ENCODE results near the gene DAZL. TPM values are rescaled to one million over a fixed set of nuclear protein-coding genes. Genes with fewer than 3 reads are reported as not detected.

Gene DAZL
- total RNA-seq, 1 experiment from 2014 or later = 3.9 TPM

DNA sequence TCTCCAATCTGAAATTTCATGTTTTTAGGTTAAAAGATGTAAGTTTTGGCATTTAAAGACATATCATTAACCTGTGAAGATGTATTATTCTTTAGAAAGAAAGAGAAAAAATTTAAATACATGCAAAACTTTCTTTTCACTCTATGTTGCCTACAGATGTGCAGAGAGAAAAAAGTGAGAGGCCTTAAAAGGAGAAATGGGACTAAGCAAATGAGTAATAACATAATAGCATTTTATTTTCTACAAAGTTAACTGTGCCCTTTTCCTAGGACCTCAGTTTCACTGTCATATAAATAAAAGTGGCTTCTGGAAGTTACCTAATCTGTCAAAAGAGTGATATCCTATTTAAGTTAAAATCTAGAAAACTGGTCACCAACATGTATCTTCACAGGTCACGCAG is 16.1 kb downstream of the DAZL start:
- no peak for DNase-seq (ENCODE audit: low spot score)
- H3K27me3 Mint-ChIP-seq (ENCODE audit: low read depth) = no peaks in the 10 kb centered on the region; the same call in 1 of the 2 replicates
- no peak overlapping the region for H3K4me3 Mint-ChIP-seq
- POLR2A ChIA-PET = no interaction called here
- H3K27ac Mint-ChIP-seq = no peak overlapping the region
- no peaks in the 10 kb centered on the region for H3K36me3 Mint-ChIP-seq
- CTCF ChIA-PET = no interaction called here
- no peaks in the 10 kb centered on the region for H3K4me1 Mint-ChIP-seq
- TF ChIP-seq, protein P1, sequence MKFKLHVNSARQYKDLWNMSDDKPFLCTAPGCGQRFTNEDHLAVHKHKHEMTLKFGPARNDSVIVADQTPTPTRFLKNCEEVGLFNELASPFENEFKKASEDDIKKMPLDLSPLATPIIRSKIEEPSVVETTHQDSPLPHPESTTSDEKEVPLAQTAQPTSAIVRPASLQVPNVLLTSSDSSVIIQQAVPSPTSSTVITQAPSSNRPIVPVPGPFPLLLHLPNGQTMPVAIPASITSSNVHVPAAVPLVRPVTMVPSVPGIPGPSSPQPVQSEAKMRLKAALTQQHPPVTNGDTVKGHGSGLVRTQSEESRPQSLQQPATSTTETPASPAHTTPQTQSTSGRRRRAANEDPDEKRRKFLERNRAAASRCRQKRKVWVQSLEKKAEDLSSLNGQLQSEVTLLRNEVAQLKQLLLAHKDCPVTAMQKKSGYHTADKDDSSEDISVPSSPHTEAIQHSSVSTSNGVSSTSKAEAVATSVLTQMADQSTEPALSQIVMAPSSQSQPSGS (CRISPR knock-in tag; IDR thresholded peaks at IDR 0.05; ENCODE audit: borderline replicate concordance, low read depth) = no peak
- no peak for TF ChIP-seq CREB1 (CRISPR knock-in tag; IDR thresholded peaks at IDR 0.05)
- no peak for TF ChIP-seq SMAD3 (CRISPR knock-in tag; IDR thresholded peaks at IDR 0.05; ENCODE audit: borderline replicate concordance)
- TF ChIP-seq, protein P2, sequence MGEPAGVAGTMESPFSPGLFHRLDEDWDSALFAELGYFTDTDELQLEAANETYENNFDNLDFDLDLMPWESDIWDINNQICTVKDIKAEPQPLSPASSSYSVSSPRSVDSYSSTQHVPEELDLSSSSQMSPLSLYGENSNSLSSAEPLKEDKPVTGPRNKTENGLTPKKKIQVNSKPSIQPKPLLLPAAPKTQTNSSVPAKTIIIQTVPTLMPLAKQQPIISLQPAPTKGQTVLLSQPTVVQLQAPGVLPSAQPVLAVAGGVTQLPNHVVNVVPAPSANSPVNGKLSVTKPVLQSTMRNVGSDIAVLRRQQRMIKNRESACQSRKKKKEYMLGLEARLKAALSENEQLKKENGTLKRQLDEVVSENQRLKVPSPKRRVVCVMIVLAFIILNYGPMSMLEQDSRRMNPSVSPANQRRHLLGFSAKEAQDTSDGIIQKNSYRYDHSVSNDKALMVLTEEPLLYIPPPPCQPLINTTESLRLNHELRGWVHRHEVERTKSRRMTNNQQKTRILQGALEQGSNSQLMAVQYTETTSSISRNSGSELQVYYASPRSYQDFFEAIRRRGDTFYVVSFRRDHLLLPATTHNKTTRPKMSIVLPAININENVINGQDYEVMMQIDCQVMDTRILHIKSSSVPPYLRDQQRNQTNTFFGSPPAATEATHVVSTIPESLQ (CRISPR knock-in tag; IDR thresholded peaks at IDR 0.05) = no peak
- TF ChIP-seq, protein P3, sequence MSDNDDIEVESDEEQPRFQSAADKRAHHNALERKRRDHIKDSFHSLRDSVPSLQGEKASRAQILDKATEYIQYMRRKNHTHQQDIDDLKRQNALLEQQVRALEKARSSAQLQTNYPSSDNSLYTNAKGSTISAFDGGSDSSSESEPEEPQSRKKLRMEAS (CRISPR knock-in tag; IDR thresholded peaks at IDR 0.05) = no peak
- TF ChIP-seq, protein P4, sequence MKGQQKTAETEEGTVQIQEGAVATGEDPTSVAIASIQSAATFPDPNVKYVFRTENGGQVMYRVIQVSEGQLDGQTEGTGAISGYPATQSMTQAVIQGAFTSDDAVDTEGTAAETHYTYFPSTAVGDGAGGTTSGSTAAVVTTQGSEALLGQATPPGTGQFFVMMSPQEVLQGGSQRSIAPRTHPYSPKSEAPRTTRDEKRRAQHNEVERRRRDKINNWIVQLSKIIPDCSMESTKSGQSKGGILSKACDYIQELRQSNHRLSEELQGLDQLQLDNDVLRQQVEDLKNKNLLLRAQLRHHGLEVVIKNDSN (CRISPR knock-in tag; IDR thresholded peaks at IDR 0.05) = no peak
- TF ChIP-seq TCF7 (CRISPR knock-in tag; IDR thresholded peaks at IDR 0.05; ENCODE audit: low read depth) = no peak
- TF ChIP-seq JAZF1 (CRISPR knock-in tag; IDR thresholded peaks at IDR 0.05) = no peak
- TF ChIP-seq, protein P5, sequence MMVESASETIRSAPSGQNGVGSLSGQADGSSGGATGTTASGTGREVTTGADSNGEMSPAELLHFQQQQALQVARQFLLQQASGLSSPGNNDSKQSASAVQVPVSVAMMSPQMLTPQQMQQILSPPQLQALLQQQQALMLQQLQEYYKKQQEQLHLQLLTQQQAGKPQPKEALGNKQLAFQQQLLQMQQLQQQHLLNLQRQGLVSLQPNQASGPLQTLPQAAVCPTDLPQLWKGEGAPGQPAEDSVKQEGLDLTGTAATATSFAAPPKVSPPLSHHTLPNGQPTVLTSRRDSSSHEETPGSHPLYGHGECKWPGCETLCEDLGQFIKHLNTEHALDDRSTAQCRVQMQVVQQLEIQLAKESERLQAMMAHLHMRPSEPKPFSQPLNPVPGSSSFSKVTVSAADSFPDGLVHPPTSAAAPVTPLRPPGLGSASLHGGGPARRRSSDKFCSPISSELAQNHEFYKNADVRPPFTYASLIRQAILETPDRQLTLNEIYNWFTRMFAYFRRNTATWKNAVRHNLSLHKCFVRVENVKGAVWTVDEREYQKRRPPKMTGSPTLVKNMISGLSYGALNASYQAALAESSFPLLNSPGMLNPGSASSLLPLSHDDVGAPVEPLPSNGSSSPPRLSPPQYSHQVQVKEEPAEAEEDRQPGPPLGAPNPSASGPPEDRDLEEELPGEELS (CRISPR knock-in tag; IDR thresholded peaks at IDR 0.05) = no peak
- no peak for TF ChIP-seq ZNF121 (CRISPR knock-in tag; IDR thresholded peaks at IDR 0.05)
- TF ChIP-seq IRF2 (CRISPR knock-in tag; IDR thresholded peaks at IDR 0.05; ENCODE audit: borderline replicate concordance, low read depth) = no peak
- TF ChIP-seq SMAD4 (CRISPR knock-in tag; IDR thresholded peaks at IDR 0.05) = no peak
- TF ChIP-seq, protein P6, sequence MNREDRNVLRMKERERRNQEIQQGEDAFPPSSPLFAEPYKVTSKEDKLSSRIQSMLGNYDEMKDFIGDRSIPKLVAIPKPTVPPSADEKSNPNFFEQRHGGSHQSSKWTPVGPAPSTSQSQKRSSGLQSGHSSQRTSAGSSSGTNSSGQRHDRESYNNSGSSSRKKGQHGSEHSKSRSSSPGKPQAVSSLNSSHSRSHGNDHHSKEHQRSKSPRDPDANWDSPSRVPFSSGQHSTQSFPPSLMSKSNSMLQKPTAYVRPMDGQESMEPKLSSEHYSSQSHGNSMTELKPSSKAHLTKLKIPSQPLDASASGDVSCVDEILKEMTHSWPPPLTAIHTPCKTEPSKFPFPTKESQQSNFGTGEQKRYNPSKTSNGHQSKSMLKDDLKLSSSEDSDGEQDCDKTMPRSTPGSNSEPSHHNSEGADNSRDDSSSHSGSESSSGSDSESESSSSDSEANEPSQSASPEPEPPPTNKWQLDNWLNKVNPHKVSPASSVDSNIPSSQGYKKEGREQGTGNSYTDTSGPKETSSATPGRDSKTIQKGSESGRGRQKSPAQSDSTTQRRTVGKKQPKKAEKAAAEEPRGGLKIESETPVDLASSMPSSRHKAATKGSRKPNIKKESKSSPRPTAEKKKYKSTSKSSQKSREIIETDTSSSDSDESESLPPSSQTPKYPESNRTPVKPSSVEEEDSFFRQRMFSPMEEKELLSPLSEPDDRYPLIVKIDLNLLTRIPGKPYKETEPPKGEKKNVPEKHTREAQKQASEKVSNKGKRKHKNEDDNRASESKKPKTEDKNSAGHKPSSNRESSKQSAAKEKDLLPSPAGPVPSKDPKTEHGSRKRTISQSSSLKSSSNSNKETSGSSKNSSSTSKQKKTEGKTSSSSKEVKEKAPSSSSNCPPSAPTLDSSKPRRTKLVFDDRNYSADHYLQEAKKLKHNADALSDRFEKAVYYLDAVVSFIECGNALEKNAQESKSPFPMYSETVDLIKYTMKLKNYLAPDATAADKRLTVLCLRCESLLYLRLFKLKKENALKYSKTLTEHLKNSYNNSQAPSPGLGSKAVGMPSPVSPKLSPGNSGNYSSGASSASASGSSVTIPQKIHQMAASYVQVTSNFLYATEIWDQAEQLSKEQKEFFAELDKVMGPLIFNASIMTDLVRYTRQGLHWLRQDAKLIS (CRISPR knock-in tag; IDR thresholded peaks at IDR 0.05; ENCODE audit: borderline replicate concordance) = no peak
- no peak for TF ChIP-seq FOXP1 (CRISPR knock-in tag; IDR thresholded peaks at IDR 0.05; ENCODE audit: borderline replicate concordance)
- ATAC-seq = no peak
- no peaks in the 10 kb centered on the region for H3K9me3 Mint-ChIP-seq

DNA sequence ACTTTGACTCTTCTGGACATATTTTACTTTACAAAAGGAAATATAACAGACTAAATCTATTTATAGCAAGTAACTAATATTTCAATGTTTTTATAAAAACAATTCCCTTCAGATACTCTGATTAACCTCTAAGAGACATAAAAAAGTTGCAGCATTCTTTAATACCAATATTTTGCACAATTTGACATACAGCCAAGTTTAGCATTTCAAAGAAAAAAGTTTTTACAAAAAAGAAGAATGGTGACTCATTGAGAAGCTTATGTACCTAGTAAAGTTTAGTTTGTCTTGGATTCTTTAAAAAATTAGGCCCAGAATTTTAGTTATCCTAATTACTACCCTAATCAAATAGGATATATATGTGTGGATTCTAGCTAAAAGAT is 17.6 kb downstream of the DAZL start:
- no peak overlapping the region for H3K4me3 Mint-ChIP-seq
- POLR2A ChIA-PET = no interaction called here
- ATAC-seq = no peak
- H3K9me3 Mint-ChIP-seq = no peaks in the 10 kb centered on the region
- no peak overlapping the region for H3K27ac Mint-ChIP-seq
- CTCF ChIA-PET = interaction anchor here (1.1 to 2.2 kb wide), 4 partner anchors 11 to 644 kb away, joined by 3 to 8 read pairs (median 5); no protein-coding TSS in a partner anchor
- no peaks in the 10 kb centered on the region for H3K4me1 Mint-ChIP-seq
- TF ChIP-seq SOX15 (CRISPR knock-in tag; IDR thresholded peaks at IDR 0.05) (no peak), MXD4 (CRISPR knock-in tag; IDR thresholded peaks at IDR 0.05; ENCODE audit: borderline replicate concordance) (no peak), NR3C1 (CRISPR knock-in tag; conservative IDR thresholded peaks at IDR 0.05; ENCODE audit: low read depth) (no peak)
- TF ChIP-seq, protein P7, sequence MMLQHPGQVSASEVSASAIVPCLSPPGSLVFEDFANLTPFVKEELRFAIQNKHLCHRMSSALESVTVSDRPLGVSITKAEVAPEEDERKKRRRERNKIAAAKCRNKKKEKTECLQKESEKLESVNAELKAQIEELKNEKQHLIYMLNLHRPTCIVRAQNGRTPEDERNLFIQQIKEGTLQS (CRISPR knock-in tag; conservative IDR thresholded peaks at IDR 0.05) = no peak
- TF ChIP-seq, protein P8, sequence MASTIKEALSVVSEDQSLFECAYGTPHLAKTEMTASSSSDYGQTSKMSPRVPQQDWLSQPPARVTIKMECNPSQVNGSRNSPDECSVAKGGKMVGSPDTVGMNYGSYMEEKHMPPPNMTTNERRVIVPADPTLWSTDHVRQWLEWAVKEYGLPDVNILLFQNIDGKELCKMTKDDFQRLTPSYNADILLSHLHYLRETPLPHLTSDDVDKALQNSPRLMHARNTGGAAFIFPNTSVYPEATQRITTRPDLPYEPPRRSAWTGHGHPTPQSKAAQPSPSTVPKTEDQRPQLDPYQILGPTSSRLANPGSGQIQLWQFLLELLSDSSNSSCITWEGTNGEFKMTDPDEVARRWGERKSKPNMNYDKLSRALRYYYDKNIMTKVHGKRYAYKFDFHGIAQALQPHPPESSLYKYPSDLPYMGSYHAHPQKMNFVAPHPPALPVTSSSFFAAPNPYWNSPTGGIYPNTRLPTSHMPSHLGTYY (CRISPR knock-in tag; IDR thresholded peaks at IDR 0.05) = no peak
- TF ChIP-seq, protein P6 (CRISPR knock-in tag; IDR thresholded peaks at IDR 0.05; ENCODE audit: borderline replicate concordance) = no peak
- H3K36me3 Mint-ChIP-seq = no peaks in the 10 kb centered on the region
- no peaks in the 10 kb centered on the region; the same call in 1 of the 2 replicates for H3K27me3 Mint-ChIP-seq (ENCODE audit: low read depth)
- no peak for DNase-seq (ENCODE audit: low spot score)
